ENCODE data around the gene FUT7.

The FUT7 gene

DNA sequence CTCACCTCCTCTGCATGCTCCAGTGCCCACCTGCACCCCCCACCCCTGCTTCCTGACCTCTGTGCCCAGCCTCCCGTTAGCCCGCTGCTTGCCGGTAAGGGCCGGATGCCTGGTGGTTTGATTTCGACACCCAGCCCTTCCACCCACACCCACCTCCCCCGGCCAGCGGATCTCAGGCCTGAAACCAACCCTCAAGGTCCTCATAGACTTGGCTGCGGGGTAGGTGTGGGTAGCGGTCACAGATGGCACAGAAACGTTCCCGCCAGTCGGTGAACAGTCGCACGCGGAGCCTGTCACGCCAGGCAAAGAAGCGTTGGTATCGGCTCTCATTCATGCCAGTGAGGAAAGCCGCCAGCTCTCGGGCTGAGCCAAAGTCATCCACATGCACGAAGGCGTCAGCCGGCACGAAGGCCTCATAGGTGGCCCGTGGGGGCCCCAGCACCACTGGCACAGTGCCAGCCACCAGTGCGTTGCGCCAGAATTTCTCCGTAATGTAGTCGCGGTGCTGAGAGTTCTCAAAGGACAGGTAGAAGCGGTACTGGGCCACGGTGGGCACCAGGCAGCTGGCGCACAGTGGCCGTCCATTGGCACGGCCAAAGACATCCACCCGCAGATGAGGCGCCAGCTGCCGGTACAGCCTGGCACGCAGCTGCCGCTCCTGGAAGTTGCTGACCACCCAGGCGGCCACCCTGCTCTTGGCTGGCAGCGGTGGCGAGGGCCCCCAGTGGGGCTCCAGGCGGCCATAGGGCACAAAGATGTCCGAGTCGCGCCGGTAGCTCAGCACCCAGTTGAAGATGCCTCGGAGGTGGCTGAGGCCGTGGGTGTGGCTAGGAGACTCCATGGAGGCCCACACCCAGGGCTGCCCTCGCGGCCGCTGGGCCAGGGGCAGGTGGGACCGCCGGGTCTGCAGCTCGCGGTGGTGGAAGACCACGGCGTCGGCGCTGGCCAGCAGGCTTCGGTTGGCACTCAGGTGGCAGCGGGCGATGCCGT, 1.1 kb downstream of the FUT7 start:
- DNase-seq, result no peak

DNA sequence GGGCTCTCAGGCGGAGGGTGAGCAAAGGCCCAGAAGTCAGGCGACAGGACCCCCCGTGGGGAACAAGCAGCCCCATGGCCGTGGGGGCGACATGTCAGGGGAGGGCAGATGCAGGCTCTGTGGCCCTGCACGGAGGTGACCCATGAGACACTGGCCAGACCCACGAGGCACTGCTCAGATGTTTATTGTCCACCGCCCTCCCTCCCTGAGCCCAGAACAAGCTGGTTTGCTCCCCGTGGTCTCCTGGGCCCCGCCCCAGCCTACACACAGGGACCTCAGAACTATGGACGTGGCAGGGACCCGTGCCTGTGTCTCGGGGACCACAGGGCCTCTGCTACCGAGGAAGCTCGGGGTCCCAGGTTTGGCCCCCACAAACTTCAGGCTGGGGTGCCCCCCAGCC, 1.9 kb downstream of the FUT7 start:
- no peak for DNase-seq

DNA sequence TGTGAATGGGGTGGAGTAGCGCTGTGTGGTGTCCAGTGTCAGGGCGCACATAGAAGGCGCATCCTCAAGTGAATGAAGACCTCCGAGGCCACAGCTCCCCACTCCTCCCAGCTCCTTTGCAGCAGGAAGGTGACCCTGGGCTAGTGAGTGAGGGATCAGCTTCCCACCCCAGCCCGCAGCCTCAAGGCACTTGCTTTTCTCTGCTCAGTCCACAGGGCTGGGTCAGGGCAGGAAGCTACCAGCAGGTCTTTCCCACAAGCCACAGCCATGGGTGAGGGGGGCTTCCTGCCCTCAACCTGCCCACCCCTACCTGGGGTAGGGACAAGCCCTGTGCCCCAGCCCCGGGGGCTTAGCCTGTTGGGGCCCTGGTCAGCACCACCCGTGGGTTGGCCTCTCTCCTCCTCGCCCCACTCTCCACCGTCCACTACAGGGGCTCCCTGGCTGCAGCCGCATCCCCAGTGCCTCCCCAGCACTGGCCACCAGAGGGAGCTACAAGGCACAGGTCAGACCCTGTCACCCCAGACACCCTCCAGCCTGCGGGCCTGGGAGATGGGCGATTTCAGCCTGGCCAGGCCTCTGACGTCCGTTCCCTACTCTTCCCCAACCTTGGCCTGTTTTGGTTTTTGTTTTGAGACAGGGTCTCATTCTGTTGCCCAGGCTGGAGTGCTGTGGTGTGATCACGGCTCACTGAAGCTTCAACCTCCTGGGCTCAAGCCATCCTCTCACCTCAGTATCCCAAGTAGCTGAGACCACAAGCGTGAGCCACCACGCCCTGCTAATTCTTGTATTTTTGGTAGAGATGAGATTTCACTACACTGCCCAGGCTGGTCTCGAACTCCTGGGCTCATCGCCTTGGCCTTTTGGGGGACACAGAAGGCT, 2.6 kb downstream of the FUT7 start:
- DNase-seq, result peak; percentile 48

DNA sequence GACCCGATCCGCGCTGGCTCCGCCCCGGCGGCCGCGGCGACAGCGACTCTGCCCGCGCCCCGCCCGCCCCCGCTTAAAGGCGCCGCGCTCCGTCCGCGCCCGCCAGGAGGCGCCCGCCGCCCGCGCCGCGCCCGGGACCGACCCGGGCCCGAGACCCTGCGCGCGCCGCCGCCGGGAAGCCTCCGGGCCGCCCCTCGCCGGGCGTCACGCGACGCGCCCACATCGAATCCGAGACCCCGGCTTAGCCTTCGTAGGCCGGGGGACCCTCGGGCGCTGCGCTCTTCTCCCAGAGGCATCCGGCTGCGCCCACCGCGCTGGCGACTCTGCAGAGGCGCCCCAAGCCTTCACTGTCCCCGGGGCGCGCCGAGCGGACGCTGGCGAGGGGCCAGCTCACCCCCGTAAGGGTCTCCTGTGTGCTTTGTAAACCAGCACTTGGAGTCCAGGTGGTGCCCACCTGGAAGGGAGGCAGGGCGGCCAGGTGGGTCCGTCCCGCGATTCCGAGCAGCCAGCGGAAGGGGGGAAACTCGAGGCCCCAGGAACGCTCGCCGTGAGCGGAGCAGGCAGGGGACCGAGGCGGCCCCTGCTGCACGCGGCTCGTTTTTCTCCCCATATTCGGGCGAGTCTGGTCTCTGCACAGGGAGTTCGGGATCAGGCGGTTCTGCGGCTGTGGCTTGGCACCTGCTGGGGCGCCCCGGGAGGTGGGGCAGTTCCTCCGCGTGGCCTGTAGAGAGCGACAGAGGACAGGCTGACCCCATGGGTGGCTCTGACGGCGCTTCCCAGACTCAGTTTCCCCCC, 3.4 kb downstream of the FUT7 start:
- peak; percentile 37 for DNase-seq

DNA sequence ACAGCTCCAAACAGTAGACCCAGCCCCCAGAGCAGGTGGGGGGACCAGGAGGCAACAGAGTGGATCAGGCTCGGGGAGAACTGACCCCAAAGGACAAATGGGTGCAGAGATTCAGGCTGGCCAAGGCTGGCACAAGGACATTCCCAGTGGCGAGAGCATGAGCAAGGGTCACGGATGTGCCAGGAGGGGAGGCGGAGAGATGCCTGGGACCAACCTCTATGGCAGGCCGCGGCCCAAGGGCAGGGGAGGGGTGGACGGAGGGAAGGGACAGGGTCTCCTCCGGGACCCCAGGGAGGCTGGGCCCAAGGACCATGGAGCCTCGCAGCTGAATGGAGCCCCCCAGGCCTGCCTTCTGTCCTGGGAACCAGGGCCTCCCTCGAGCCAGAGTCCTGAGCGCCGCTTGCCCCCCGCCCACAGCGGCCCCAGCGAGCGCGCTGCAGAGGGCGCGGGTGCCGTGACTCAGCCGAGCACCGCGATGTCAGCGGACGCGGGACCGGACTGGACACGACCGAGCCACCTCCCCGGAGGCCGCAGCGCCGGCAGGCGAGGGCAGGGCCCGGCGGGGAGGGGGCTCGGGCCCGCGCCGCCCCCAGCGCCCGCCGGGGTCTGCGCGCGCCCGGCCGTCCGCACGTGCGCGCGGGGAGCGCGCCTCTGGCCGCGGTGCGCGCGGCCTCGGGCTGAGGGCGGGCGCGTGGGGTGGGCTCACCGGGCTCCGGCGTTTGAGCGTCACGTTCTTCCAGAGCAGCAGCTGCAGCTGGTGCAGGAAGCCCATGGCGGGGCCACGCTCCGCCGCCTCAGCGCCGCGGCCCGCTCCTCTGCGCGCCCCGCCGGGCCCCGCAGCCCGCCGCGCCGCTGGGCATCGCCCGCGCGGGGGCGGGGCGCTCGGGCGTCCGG, 4.3 kb downstream of the FUT7 start, which contains the start of gene ABCA2:
Gene ABCA2, minus strand, starts transcription at position 869 of the 894 bp plus-strand sequence. Its CDS starts 97 bp downstream, at position 772.
- DNase-seq, result no peak

DNA sequence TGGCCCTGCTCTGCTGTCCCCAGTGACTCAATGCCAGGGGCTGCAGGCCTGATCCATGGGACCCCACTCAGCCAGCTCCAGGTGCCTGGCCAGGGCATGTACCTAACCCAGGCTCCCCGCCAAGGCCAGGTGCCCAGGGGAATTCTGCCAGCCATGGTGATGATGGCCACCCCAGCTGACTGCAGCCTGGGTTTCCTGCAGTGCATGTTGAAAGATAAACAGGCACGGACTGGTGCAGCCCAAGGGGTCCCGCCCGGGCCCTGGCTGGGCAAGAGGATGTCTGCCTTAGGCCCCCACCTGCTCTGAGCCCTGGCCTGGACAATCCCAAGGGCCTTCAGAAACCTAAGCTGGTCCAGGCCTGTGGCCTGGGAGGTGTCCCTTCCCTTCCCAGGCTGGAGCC, 5.1 kb downstream of the FUT7 start:
- DNase-seq, result no peak

DNA sequence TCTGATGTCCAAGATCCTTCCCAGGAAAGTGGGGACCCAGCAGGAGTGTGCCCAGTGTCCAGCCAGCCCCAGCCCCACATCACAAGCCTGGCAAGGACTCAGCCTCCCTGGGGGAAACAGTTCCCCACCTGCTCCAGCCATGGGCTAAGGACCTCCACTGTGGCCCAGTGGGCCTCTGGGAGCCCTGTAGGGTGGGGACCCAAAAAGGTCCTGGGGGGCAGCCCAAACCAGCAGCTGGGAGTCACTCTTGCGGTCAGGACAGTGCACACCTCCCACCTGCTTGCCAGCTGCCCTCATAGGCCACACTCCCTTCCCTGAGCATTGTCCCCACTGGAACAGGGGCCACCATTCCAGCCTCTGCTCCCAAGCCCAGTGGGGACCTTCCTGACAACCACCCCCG, 5.5 kb downstream of the FUT7 start:
- DNase-seq, result no peak

DNA sequence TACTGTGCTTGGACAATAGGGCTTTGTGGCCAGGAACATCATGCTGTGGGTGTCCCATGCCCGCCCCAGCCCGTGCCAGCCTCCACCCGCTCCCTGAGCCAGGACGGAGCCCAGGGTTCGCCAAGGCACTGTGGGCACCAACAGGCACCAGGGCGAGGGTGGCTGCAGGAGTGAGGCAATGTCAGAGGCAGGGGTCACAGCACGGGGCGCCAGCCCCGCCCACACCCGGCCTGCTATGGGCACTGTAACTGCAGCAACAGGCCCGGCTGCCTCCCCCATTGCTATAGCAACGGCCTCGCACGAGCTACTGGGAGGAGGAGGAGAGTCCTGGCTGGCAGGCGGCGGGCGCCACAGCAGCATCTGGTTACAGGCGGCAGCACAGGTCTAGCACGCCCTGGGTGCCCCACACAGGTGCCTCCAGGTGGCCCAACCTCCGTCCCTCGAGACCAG, 6.3 kb downstream of the FUT7 start:
- DNase-seq, result peak; percentile 93

DNA sequence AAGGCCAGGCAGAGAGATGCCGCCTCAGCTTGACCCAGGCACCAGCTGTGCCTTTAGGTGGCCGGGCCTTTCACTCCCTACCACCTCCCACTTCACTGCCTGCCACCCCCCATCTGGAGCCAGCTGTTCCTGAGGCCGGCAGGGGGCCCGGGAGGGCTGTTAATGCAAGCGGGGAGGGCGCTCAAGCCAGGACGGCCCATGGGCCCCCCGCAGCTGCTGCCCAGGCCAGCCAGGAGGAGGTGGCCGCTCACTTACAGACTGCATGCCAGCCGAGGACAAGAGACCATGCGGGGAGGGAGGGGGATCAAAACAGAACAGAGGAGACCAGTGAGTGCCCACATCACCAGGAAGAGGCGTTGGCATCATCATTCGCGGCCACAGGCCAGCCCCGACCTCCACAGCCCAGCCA, 8.3 kb downstream of the FUT7 start:
- no peak for DNase-seq

DNA sequence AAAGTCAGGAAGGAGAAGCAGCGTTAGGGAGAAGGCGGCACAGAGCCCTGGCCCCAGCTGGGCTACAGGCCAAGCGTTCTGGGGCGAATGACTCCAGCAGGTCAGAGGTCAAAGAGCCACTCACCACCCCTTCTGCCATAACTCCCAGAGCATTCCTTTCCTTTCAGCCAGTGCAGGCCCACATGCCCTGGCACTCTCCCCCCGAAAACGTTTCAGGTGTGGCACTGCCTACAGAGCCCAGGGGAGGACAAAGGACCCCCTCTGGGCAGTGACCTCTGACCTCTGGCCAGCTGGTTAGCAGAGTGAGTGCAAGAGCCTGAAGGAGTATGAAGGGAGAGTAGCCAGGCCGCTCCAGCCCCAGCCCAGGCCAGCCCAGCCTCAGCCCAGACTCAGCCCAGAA, 8.7 kb downstream of the FUT7 start:
- DNase-seq, result no peak

DNA sequence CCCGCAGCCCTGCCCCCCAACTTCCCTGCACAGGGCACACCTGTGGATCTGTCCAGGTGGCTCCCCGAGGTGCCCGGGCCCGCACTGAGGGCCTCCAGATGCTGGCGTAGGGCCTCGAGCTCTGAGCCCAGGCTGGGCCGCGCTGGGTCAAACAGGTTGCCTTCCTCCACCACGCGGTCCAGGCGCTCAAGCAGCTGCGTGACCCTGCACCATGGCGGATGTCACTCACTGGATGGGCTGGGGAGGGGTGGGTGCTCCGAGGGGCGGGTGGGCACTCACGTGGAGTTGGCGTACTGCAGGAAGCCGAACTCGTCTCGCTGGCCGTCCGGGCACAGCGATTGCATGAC, 9.3 kb downstream of the FUT7 start:
- DNase-seq, result no peak

DNA sequence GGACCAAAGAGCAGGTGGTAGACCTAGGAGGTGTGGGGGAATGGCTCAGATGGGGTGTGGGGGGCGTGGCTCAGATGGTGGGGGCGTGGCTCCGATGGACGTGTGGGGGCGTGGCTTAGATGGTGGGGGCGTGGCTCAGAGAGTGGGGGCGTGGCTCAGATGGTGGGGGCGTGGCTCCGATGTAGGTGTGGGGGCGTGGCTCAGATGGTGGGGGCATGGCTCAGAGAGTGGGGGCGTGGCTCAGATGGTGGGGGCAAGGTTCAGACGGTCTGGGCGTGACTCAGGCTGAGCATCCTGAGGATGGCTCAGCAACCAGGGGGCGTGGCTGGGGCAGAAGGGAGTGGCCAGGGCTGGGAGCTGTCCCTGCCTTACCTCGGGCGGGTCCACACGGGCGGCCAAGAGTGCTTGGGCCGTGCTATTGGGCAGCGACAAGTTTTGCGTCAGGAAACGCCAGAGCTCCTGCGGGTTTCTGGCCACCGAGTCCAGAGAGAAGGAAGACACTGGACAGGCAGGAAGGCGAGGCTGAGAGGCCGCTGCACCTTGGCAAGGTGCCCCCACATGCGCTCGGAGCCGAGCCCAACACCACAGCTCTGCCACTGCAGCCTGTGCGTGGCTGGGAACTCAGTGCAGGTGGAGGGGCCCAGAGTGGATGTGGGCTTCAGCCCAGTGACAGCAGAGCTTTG, 9.8 kb downstream of the FUT7 start:
- no peak for DNase-seq

DNA sequence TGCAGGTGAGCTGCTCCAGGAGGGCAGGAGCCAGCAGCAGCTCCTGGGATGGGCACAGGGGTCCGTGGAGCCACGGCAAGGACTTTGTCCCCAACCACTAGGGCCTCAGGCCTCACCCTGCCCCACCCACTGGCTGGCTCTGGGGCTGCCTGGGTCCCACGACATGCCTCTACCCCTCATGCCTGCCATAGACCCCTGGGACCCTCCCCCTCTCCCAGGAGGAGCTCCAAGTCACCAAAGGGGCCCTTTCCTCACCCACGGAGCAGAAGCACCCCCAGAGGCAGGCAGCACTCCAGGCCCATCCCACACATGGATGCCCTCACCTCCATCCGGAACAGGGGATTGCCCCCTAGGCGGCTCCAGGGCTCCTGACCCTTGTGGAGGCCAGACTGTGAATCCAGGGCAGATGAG, 10.3 kb downstream of the FUT7 start:
- no peak for DNase-seq

DNA sequence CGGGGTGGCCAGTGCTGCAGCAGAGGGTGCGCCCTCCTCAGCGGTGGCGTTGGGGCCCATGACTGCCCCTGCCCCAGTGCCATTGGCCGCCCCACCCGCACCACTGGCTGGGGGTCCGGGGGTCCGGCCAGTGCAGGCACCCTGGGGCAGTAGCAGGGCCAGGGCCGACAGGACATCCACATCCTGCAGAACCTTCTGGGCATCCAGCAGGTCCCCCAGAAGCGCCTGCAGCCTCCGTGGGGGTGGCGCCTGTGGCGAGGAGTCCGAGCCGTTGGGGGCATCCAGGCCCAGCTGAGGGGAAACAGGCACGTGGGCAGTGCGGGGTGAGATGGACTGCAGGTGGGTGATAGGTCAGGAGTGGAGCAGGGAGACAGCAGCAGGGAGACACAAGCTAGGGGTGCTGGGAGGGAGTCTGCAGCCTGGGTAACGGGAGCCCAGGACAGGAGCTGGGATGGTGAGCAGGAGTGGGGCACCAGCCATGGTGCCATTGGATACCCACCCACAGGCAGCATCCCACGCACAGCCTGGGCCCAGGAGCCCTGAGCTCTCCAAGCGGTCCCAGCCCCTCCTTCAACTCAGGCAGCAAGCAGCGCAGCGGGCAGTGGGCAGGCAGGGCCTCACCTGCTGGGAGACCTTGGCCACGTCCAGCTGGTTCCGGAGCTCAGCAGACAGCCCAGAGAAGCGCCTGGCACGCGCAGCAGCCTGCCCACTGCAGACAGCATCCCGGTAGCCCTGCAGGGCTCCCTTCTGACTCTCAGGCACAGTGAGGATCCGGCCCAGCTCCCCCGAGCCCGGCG, 10.9 kb downstream of the FUT7 start:
- DNase-seq, result no peak

DNA sequence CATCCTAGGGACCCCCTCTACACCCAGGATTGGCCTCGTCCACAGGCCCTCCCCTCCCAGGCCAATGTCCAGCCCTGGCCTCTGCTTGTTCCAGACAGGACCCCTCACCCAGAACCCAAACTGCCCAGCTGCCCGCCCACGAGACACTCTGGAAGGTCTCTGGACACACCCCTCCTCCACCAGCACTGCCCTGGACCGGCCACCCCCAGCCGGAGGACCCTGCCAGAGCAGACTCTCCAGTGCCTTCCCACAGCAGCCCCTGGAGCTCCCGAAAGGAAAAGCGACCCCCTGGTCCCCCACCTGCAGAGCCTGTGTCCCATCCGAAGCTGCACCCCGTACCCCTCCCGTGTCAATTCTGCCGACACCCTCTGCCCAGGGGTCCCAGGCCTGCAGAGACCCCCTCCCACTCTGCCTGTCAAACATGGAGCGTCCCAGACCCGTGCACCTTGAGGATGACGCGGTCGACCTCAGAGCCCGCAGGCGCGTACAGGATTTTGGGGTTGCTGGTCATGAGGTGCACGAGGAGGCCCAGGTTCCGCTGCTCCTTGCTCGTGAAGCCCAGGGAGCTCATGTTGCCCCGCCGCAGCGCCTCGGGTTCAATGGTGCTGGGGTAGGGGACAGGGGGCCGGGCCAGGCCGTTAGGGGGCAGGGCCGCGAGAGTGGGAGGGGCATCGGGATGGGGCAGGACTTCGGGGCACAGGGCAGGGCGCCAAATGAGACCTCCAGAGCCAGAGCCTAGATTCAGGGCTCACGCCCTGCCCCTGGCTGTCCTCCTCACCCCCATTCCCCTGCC, 11.8 kb downstream of the FUT7 start:
- no peak for DNase-seq

DNA sequence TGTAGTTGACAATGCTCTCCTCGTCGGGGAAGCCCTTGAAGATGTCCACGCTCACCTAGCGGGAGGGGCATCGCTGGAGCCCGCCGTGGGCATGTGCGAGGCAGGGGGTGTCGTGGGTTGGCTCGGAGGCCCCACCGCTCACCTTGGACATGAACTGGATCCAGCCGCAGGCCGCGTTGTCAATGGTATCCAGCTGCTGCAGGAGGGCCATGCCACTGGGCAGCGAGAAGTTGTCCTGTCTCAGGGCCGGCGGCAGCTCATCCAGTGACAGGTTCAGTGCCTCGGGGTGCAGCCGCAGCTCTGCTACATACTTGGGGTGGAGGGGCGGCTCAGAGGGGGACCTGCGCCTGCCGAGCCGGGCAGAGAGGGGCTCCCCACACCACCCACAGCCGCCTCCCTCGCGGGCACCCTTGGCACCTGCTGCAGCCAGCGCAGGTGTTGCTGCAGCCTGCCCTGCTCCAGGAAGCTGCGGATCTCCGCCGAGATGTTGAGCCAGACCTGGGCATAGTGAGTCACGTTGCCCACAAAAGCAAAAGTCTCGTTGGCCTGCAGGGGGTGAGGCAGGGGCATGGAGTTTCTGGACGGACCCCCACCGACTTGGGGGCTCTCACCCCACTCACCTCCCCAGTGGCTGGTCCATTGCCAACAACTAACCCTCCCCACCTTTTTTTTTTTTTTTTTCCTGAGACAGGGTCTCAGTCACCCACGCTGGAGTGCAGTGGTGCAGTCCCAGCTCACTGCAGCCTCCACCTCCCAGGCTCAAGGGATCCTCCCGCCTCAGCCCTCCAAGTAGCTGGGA, 12.9 kb downstream of the FUT7 start:
- no peak for DNase-seq

DNA sequence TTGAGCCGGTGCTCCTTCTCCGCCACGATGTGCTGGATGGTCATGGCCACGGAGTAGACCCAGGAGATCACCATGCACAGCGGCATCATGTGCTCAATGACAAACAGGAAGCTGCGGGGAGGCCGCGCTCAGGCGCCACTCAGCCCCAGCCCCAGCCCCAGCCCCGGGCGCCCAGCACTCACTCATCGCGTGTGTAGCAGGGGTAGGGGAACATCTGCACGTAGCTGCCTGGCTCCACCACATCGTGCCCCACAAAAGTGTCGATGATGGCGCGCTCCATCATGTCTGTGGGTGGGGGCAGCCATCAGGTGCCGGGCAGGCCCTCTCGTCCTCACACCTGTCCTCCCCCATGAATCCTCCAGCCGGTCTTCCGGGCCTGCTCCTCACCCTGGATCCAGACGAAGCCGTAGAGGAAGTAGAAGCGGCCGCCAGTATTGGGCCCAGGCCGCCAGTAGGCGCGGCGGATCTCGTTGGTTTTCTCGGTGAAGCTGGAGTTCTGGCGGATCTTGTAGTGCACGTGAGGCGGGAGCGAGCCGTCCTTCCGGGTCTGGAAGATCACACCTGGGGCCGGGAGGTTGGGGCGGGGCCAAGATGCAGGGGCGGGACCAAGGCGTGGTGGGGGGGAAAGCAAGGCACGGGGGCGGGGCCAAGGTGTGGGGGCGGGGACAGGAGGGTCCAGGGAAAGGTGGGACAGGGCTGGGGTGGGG, 13.9 kb downstream of the FUT7 start:
- DNase-seq, result no peak

DNA sequence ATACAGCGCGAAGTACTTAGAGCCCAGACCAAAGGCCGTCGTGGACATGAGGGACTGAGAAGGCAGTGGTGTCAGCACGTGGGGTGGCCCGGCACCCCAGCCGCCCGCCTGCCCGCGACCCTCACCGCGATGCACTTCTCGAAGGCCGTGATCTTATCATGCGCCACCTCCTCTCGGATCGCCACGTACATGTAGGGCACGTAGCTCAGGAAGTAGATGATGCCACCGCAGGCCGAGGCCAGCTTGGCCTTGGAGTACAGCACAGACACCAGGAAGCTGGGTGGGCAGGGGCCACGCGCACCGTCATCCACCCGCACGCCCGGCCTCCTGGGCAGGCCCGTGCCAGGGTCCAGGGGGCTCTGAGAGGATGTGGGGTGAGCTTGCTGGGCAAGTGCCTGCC, 14.8 kb downstream of the FUT7 start:
- no peak for DNase-seq

All from NCI-H510A treated with DMSO at 0.1 percent for 48 hours (cell line).